ENCODE results near the gene DCUN1D2. TPM values are rescaled to one million over a fixed set of nuclear protein-coding genes. Genes with fewer than 3 reads are reported as not detected.

The DCUN1D2 gene
- total and polyA plus RNA-seq, 12 donors: 40.9 to 307 (median 219) TPM

DNA sequence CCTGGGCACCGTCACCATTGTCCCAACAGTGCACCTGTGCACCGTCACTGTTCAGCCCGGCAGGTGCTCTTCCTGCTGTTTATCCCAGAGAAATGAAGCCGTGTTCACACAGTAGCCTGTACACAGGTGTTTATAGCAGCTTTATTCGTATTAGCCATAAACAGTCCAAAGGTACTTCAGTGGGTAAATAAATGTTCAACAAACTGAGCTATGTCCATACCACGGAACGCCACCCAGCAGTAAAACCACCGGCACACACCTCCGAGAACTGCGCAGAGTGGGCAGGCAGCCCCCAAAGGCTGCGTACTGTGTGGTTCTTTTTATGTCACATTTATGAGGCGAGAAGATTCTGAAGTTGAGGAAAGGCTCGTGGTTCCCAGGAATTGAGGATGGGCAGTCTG lies 44.9 kb upstream of the DCUN1D2 start:
- DNase-seq: no peak
- no peak for ATAC-seq
- no peak overlapping the region for H3K4me3 ChIP-seq
- intact Hi-C loops (cut with DNase I): loop anchor here in 1 of 10 donors (5.0 kb wide), 1 partner anchor 33 kb away; no protein-coding TSS in a partner anchor
- H3K9me3 ChIP-seq: no peaks in the 10 kb centered on the region
- no peaks in the 10 kb centered on the region for H3K27me3 ChIP-seq
- H3K27ac ChIP-seq: no peak overlapping the region
- H3K36me3 ChIP-seq: peaks cover 0 to 88% (median 14%) of the 10 kb centered on the region in 9 donors
- 96 to 97% methylated on average over 13 of the region's 13 CpGs for WGBS, 2 donors
- TF ChIP-seq, protein P1, sequence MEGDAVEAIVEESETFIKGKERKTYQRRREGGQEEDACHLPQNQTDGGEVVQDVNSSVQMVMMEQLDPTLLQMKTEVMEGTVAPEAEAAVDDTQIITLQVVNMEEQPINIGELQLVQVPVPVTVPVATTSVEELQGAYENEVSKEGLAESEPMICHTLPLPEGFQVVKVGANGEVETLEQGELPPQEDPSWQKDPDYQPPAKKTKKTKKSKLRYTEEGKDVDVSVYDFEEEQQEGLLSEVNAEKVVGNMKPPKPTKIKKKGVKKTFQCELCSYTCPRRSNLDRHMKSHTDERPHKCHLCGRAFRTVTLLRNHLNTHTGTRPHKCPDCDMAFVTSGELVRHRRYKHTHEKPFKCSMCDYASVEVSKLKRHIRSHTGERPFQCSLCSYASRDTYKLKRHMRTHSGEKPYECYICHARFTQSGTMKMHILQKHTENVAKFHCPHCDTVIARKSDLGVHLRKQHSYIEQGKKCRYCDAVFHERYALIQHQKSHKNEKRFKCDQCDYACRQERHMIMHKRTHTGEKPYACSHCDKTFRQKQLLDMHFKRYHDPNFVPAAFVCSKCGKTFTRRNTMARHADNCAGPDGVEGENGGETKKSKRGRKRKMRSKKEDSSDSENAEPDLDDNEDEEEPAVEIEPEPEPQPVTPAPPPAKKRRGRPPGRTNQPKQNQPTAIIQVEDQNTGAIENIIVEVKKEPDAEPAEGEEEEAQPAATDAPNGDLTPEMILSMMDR (IDR thresholded peaks at IDR 0.05): no peak
- H3K4me1 ChIP-seq: peaks cover 0 to 16% (median 0%) of the 10 kb centered on the region in 9 donors

DNA sequence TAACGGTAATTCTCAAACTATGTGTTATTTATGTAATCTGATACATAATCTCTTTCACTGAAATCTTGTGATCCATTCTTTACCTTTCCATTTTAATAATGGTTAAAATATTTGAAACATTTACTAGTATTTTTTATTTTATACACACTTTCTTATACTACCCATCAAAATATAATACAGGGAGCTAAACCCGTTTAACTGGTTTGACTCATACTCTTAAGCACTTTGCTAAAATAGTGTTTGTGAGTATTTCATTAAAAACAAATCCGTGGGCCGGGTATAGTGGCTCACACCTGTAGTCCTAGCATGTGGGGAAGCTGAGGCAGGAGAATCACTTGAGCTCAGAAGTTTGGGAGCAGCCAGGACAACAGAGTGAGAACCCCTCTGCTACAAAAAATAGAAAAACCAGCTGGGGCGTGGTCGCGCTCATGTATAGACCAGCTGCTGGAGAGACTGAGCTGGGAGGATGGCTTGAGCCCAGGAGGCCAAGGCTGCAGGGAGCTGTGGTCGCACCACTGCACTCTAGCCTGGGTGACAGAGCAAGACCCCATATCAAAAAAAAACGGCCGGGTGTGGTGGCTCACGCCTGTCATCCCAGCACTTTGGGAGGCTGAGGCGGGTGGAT lies 43.8 kb upstream of the DCUN1D2 start:
- DNase-seq (no peak), ATAC-seq (no peak)
- intact Hi-C loops (cut with DNase I): no loop called here
- Histone ChIP-seq H3K36me3 (peaks cover 0 to 88% (median 14%) of the 10 kb centered on the region in 9 donors), H3K9me3 (no peaks in the 10 kb centered on the region), H3K4me1 (peaks cover 0 to 16% (median 0%) of the 10 kb centered on the region in 9 donors), H3K27ac (no peak overlapping the region), H3K27me3 (no peaks in the 10 kb centered on the region), H3K4me3 (no peak overlapping the region)
- WGBS, 2 donors: 96 to 98% methylated on average over 12 of the region's 12 CpGs
- TF ChIP-seq, protein P1 (IDR thresholded peaks at IDR 0.05): no peak

DNA sequence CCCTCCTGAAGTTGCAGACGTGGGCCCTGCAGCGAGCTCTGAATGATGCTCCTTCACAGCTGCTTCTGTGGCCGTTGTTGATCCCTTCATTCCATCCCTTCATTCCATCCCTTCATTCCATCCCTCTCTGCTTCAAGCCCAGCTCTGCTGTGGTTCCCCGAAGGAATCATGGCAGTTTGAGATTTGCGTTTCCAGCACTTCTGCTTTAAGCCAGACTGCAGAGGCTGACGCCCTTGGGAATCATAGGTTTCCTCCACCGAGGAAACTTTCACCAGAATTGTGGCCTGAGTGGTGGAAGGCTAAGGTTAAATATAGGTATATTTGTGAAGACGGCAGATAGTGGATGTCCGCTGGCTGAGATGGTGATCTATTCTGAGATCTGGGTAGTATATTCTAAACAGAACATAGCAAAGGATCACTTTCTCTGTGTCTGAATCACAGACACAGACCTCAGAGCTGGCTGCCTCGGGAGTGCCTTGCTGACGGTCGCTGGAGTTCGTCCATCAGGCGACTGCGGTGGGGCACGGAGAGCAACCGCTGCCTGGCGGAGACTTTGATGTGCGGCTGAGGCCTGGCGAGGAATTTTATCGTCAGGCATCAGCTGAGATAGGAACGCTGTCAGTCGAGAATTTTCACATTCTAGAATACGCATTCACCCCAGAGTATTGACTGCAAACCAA lies 42.8 kb upstream of the DCUN1D2 start:
- H3K9me3 ChIP-seq: no peaks in the 10 kb centered on the region
- peaks cover 0 to 21% (median 2%) of the 10 kb centered on the region in 9 donors for H3K4me1 ChIP-seq
- H3K36me3 ChIP-seq: peaks cover 0 to 87% (median 15%) of the 10 kb centered on the region in 9 donors
- TF ChIP-seq, protein P1 (IDR thresholded peaks at IDR 0.05): no peak
- DNase-seq (no peak), ATAC-seq (peak in 6 of 8 donors; percentile 44 to 66 (median 54))
- H3K4me3 ChIP-seq: no peak overlapping the region
- H3K27ac ChIP-seq: peak overlapping the region in 4 of 10 donors; percentile 29 to 41 (median 37)
- intact Hi-C loops (cut with DNase I): loop anchor here in 1 of 10 donors (1.0 kb wide), 1 partner anchor 33 kb away; no protein-coding TSS in a partner anchor
- H3K27me3 ChIP-seq: no peaks in the 10 kb centered on the region
- WGBS, 2 donors: 43 to 58% methylated on average over 24 of the region's 24 CpGs

DNA sequence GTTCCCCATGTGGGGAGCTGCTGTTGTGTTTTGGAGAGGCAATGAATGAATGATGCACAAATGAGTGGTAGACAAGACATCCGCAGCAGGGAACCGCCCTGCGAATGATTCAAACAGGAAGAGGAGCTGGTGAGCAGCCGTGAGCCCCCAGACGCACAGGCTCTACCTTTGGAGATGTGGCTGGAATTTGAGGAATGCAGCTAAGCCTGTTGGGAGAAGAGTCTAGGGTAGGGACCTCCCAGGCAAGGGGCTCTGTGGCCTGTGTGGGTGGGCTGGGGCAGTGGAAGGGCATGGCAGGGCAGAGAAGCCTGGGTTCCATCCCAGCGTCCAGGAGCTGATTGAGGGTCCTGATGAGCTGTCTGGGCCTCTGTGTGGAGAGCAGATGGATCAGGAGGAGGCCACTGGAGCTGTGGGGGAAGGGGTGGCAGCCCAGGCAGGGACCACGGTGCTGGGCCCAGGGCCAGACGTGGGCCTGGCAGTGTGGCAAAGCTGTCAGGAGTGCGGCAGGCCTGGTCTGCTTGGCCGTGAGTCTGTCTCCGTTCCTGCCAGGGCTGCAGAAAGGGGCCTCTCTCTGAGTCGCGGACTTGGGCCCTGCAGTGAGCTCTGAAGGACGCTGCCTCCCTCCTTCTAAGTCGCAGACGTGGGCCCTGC lies 41.8 kb upstream of the DCUN1D2 start:
- intact Hi-C loops (cut with DNase I): no loop called here

More for the DNA sequence above, 41.8 kb upstream of the DCUN1D2 start:
- DNase-seq (peak in 1 of 2 donors; percentile 45), ATAC-seq (peak; percentile 58 to 90 (median 80))
- no peaks in the 10 kb centered on the region for H3K27me3 ChIP-seq
- no peak overlapping the region for H3K4me3 ChIP-seq
- peak overlapping the region in 3 of 10 donors; percentile 14 to 55 (median 43) for H3K27ac ChIP-seq
- no peaks in the 10 kb centered on the region for H3K9me3 ChIP-seq
- peaks cover 0 to 87% (median 20%) of the 10 kb centered on the region in 9 donors for H3K36me3 ChIP-seq
- WGBS, 2 donors: 52 to 61% methylated on average over 16 of the region's 16 CpGs
- TF ChIP-seq, protein P1 (IDR thresholded peaks at IDR 0.05): no peak
- H3K4me1 ChIP-seq: peaks cover 0 to 21% (median 8%) of the 10 kb centered on the region in 9 donors

Measured in heart right ventricle (tissue), 16 donors.